ENCODE results near the gene NEU4.
A peak's percentile ranks its signal among the peaks of the same experiment; 100 is the strongest.

NEU4 gene

GRCh38 chr2:241842620-241843211 lies 33.7 kb downstream of the NEU4 start:
- Histone ChIP-seq H3F3A (ENCODE audit: insufficient read depth, low read length) (no peaks in the 10 kb centered on the region), H3K9me3 (ENCODE audit: low read length) (no peaks in the 10 kb centered on the region), H3K9me2 (ENCODE audit: low read depth, low read length) (no peaks in the 10 kb centered on the region), H3K4me2 (ENCODE audit: low read length) (no peak overlapping the region), H3K27ac (ENCODE audit: low read depth, low read length, poor library complexity, severe bottlenecking) (no peak overlapping the region), H3K4me3 (ENCODE audit: low read depth, low read length, poor library complexity, severe bottlenecking) (no peak overlapping the region), H3K79me2 (ENCODE audit: insufficient read depth, low read length) (no peaks in the 10 kb centered on the region), H3K27me3 (ENCODE audit: insufficient read depth, low read length) (peaks cover 4% of the 10 kb centered on the region; the same call in 1 of the 2 replicates), H3K9ac (ENCODE audit: low read length) (no peak overlapping the region), H3K36me3 (ENCODE audit: insufficient read depth, low read length) (no peaks in the 10 kb centered on the region), H2AFZ (ENCODE audit: low read length) (no peak overlapping the region), H3K4me1 (ENCODE audit: insufficient read depth, low read length, severe bottlenecking) (no peaks in the 10 kb centered on the region), H4K20me1 (ENCODE audit: insufficient read depth, low read length) (no peaks in the 10 kb centered on the region)
- no peak for TF ChIP-seq EZH2 (IDR thresholded peaks at IDR 0.05; ENCODE audit: borderline replicate concordance, low read length)
- TF ChIP-seq CTCF (IDR thresholded peaks at IDR 0.05; ENCODE audit: low read length): no peak

- H3K9ac ChIP-seq (ENCODE audit: low read length): no peak overlapping the region
- H3K9me2 ChIP-seq (ENCODE audit: low read depth, low read length): no peaks in the 10 kb centered on the region
- H3K4me3 ChIP-seq (ENCODE audit: low read depth, low read length, poor library complexity, severe bottlenecking): no peak overlapping the region
- no peak overlapping the region for H2AFZ ChIP-seq (ENCODE audit: low read length)
- H3K27me3 ChIP-seq (ENCODE audit: insufficient read depth, low read length): peaks cover 4% of the 10 kb centered on the region; the same call in 1 of the 2 replicates
- TF ChIP-seq EZH2 (IDR thresholded peaks at IDR 0.05; ENCODE audit: borderline replicate concordance, low read length): no peak
- no peak for TF ChIP-seq CTCF (IDR thresholded peaks at IDR 0.05; ENCODE audit: low read length)
- H3K79me2 ChIP-seq (ENCODE audit: insufficient read depth, low read length): no peaks in the 10 kb centered on the region
- H3K4me1 ChIP-seq (ENCODE audit: insufficient read depth, low read length, severe bottlenecking): no peaks in the 10 kb centered on the region
- H3K36me3 ChIP-seq (ENCODE audit: insufficient read depth, low read length): no peaks in the 10 kb centered on the region
- no peak overlapping the region for H3K27ac ChIP-seq (ENCODE audit: low read depth, low read length, poor library complexity, severe bottlenecking)
- no peak overlapping the region for H3K4me2 ChIP-seq (ENCODE audit: low read length)
- H3F3A ChIP-seq (ENCODE audit: insufficient read depth, low read length): no peaks in the 10 kb centered on the region
- H4K20me1 ChIP-seq (ENCODE audit: insufficient read depth, low read length): no peaks in the 10 kb centered on the region
- H3K9me3 ChIP-seq (ENCODE audit: low read length): no peaks in the 10 kb centered on the region
Observed at GRCh38 chr2:241843321-241844065, 34.5 kb downstream of the NEU4 start.

GRCh38 chr2:241844066-241844728 lies 35.2 kb downstream of the NEU4 start:
- TF ChIP-seq CTCF (IDR thresholded peaks at IDR 0.05; ENCODE audit: low read length) (no peak), EZH2 (IDR thresholded peaks at IDR 0.05; ENCODE audit: borderline replicate concordance, low read length) (no peak)
- Histone ChIP-seq H3K27ac (ENCODE audit: low read depth, low read length, poor library complexity, severe bottlenecking) (no peak overlapping the region), H2AFZ (ENCODE audit: low read length) (no peak overlapping the region), H3K9ac (ENCODE audit: low read length) (no peak overlapping the region), H3K9me3 (ENCODE audit: low read length) (no peaks in the 10 kb centered on the region), H3K4me3 (ENCODE audit: low read depth, low read length, poor library complexity, severe bottlenecking) (no peak overlapping the region), H3K36me3 (ENCODE audit: insufficient read depth, low read length) (no peaks in the 10 kb centered on the region), H3F3A (ENCODE audit: insufficient read depth, low read length) (no peaks in the 10 kb centered on the region), H3K4me2 (ENCODE audit: low read length) (0 out of 2 replicates have a peak overlapping the region, but pooled peaks have one; percentile 17), H3K79me2 (ENCODE audit: insufficient read depth, low read length) (no peaks in the 10 kb centered on the region), H3K4me1 (ENCODE audit: insufficient read depth, low read length, severe bottlenecking) (no peaks in the 10 kb centered on the region), H3K27me3 (ENCODE audit: insufficient read depth, low read length) (peaks cover 4% of the 10 kb centered on the region; the same call in 1 of the 2 replicates), H3K9me2 (ENCODE audit: low read depth, low read length) (no peaks in the 10 kb centered on the region), H4K20me1 (ENCODE audit: insufficient read depth, low read length) (no peaks in the 10 kb centered on the region)

Measured in OCI-LY1 (cell line).